Measurements from ENCODE around the gene KIAA1191. TPM values are rescaled to one million over a fixed set of nuclear protein-coding genes. Genes with fewer than 3 reads are reported as not detected.

KIAA1191 gene
- total RNA-seq, 1 experiment from 2014 or later: 119 TPM

DNA sequence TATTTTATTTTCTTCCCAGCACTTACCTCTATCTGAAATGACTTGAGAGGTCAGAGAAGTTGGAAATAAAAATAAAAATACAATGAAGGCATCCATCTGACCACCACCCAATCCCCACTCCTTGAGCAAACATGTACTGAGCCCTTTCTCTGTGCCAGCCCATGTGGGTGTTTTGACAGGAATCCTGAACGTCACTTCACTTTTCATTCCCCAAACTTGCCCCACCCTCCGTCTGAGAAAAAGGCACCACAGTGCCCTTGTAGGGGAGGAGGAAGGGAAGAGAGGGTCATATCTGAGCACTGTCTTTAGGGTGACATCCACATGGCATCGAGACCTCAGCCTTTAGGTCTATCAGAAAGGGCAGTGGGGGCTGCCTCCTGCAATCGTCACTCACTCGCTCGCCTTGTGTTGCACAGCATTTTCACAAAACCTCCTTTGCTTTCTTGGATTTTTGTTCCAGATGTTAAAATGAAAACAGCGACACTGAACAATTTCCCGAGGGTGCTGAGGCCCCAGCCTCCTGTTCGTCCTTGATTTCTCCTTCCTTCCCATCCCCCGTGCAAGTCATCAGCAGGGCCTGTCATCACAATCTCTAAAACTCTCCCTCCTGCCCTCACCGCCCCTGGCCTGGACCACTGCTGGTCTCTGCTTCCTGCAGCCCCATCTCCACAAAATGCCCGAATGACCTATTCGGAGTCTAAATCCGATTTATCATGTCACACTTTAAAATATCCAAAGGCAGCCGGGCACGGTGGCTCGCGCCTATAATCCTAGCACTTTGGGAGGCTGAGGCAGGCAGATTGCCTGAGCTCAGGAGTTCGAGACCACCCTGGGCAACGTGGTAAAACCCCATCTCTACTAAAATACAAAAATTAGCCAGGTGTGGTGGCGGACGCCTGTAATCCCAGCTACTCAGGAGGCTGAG lies 40.0 kb upstream of the KIAA1191 start:
- Mint-ChIP-seq H3K4me3 (ENCODE audit: unreplicated experiment) (no peak overlapping the region), H3K27me3 (ENCODE audit: insufficient read depth, unreplicated experiment) (no peaks in the 10 kb centered on the region), H3K4me1 (ENCODE audit: low read depth, unreplicated experiment) (peaks cover 10% of the 10 kb centered on the region), H3K36me3 (ENCODE audit: insufficient read depth, unreplicated experiment) (peaks cover 18% of the 10 kb centered on the region), H3K9me3 (ENCODE audit: unreplicated experiment) (no peaks in the 10 kb centered on the region), H3K27ac (ENCODE audit: unreplicated experiment) (no peak overlapping the region)
- Histone ChIP-seq H3K36me3 (ENCODE audit: control insufficient read depth, insufficient read depth, low read length) (no peaks in the 10 kb centered on the region), H3K4me1 (no peaks in the 10 kb centered on the region), H3K27me3 (replicated peaks; ENCODE audit: control insufficient read depth, insufficient read depth, low read length) (no peaks in the 10 kb centered on the region), H3K9me3 (no peaks in the 10 kb centered on the region), H3K4me3 (ENCODE audit: low read depth, low read length) (no peak overlapping the region)
- intact Hi-C loops (cut with micrococcal nuclease; ENCODE audit: unreplicated experiment): no loop called here
- TF ChIP-seq, protein P1, sequence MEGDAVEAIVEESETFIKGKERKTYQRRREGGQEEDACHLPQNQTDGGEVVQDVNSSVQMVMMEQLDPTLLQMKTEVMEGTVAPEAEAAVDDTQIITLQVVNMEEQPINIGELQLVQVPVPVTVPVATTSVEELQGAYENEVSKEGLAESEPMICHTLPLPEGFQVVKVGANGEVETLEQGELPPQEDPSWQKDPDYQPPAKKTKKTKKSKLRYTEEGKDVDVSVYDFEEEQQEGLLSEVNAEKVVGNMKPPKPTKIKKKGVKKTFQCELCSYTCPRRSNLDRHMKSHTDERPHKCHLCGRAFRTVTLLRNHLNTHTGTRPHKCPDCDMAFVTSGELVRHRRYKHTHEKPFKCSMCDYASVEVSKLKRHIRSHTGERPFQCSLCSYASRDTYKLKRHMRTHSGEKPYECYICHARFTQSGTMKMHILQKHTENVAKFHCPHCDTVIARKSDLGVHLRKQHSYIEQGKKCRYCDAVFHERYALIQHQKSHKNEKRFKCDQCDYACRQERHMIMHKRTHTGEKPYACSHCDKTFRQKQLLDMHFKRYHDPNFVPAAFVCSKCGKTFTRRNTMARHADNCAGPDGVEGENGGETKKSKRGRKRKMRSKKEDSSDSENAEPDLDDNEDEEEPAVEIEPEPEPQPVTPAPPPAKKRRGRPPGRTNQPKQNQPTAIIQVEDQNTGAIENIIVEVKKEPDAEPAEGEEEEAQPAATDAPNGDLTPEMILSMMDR (IDR thresholded peaks at IDR 0.05; ENCODE audit: insufficient read depth in 1 of 2, low read depth in 1 of 2, low read length in 1 of 2, severe bottlenecking in 1 of 2, unreplicated experiment in 1 of 2): no peak
- ChIA-PET POLR2A (no interaction called here), CTCF (no interaction called here)
- DNase-seq: no peak
- no TSS peak for BruUV-seq (replicated peaks)

DNA sequence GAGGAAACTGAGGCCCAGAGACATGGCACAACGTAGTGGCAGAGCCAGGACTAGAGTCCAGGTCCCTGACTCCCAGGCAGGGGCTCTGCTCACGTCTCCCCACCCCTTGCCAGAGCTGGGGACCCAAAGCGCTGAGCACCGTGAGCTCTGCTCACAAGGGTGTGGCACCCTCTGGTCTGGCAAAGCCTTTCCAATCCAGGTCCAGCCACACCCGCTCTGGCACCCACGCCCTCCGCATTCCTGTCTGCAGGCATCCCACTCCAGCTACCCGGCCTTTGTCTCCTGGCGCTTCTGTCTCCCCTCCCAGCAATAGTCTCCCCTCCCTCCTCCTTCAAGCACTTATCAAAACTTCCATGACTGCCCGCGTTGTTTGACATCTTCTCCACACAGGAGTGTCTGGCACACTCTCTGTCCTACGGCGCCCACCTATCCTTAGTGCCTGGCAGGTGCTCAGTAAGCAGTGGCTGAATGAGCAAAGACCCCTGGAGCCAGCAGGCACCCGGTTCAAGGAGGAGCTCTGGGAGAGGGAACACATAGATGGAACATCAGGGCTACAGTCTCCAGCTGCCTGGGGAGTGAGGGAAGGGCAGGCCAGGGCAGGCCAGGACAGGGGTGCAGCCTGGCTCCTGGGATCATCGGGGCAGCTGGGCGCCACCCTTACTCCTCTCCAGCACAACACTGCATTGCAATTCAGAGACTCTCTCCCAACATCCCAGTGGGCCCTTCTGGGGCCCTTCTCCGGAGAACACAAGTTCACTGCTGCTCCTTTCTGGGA lies 39.0 kb upstream of the KIAA1191 start:
- peaks cover 10% of the 10 kb centered on the region for H3K4me1 Mint-ChIP-seq (ENCODE audit: low read depth, unreplicated experiment)
- DNase-seq: no peak
- TF ChIP-seq, protein P1 (IDR thresholded peaks at IDR 0.05; ENCODE audit: insufficient read depth in 1 of 2, low read depth in 1 of 2, low read length in 1 of 2, severe bottlenecking in 1 of 2, unreplicated experiment in 1 of 2): no peak
- peak overlapping the region; percentile 19 for H3K27ac Mint-ChIP-seq (ENCODE audit: unreplicated experiment)
- no peaks in the 10 kb centered on the region for H3K27me3 Mint-ChIP-seq (ENCODE audit: insufficient read depth, unreplicated experiment)
- no peak overlapping the region for H3K4me3 Mint-ChIP-seq (ENCODE audit: unreplicated experiment)
- no peaks in the 10 kb centered on the region for H3K9me3 ChIP-seq
- ChIA-PET CTCF (no interaction called here), POLR2A (no interaction called here)
- H3K36me3 Mint-ChIP-seq (ENCODE audit: insufficient read depth, unreplicated experiment): peaks cover 13% of the 10 kb centered on the region
- H3K9me3 Mint-ChIP-seq (ENCODE audit: unreplicated experiment): no peaks in the 10 kb centered on the region
- no peak overlapping the region for H3K4me3 ChIP-seq (ENCODE audit: low read depth, low read length)
- BruUV-seq (replicated peaks): no TSS peak
- H3K27me3 ChIP-seq (replicated peaks; ENCODE audit: control insufficient read depth, insufficient read depth, low read length): no peaks in the 10 kb centered on the region
- H3K36me3 ChIP-seq (ENCODE audit: control insufficient read depth, insufficient read depth, low read length): no peaks in the 10 kb centered on the region; the same call in 1 of the 2 replicates
- intact Hi-C loops (cut with micrococcal nuclease; ENCODE audit: unreplicated experiment): no loop called here
- H3K4me1 ChIP-seq: no peaks in the 10 kb centered on the region

DNA sequence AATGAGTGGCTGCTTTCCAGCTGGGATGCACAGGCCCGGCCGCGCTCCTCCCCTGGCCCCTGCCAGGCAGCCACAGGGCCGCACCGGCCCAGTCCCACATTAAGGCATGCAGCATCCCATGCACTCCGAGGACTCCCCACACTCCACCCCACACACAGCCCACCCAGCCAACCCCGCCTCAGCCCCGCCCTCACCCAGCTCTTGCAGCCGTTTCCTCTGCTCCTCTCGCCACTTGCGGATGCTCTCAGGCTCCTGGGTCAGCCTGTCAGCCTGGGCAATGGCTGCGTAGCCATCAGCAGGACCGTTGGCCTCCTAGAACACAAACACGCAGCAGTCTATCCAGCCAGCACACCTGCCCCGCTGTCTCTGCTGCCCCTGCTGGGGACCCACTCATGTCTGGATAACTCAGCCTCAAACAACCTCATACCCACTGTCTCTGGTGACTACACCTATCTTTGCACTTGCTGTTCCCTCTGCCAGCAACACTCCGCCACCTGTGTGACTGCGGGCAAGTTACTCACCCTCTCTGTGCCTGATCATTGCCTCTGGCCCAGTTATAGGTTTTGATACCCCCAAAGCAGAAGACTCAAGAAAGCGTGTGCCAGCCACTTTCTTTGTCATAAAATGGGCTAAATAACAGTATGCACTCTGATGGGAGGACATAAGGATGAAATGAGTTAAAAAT lies 36.3 kb upstream of the KIAA1191 start:
- Mint-ChIP-seq H3K4me1 (ENCODE audit: low read depth, unreplicated experiment) (peaks cover 10% of the 10 kb centered on the region), H3K27ac (ENCODE audit: unreplicated experiment) (no peak overlapping the region), H3K27me3 (ENCODE audit: insufficient read depth, unreplicated experiment) (no peaks in the 10 kb centered on the region), H3K36me3 (ENCODE audit: insufficient read depth, unreplicated experiment) (peaks cover 11% of the 10 kb centered on the region), H3K4me3 (ENCODE audit: unreplicated experiment) (no peak overlapping the region), H3K9me3 (ENCODE audit: unreplicated experiment) (no peaks in the 10 kb centered on the region)
- BruUV-seq (replicated peaks): no TSS peak
- TF ChIP-seq, protein P1 (IDR thresholded peaks at IDR 0.05; ENCODE audit: insufficient read depth in 1 of 2, low read depth in 1 of 2, low read length in 1 of 2, severe bottlenecking in 1 of 2, unreplicated experiment in 1 of 2): no peak
- intact Hi-C loops (cut with micrococcal nuclease; ENCODE audit: unreplicated experiment): no loop called here
- Histone ChIP-seq H3K27me3 (replicated peaks; ENCODE audit: control insufficient read depth, insufficient read depth, low read length) (no peaks in the 10 kb centered on the region), H3K9me3 (no peaks in the 10 kb centered on the region), H3K4me1 (no peaks in the 10 kb centered on the region), H3K36me3 (ENCODE audit: control insufficient read depth, insufficient read depth, low read length) (no peaks in the 10 kb centered on the region; the same call in 1 of the 2 replicates), H3K4me3 (ENCODE audit: low read depth, low read length) (no peak overlapping the region)
- ChIA-PET POLR2A (no interaction called here), CTCF (no interaction called here)
- no peak for DNase-seq

All from Caco-2 (cell line).